Measurements from ENCODE around the gene WEE1.
A peak's percentile ranks its signal among the peaks of the same experiment; 100 is the strongest.

WEE1 gene

DNA sequence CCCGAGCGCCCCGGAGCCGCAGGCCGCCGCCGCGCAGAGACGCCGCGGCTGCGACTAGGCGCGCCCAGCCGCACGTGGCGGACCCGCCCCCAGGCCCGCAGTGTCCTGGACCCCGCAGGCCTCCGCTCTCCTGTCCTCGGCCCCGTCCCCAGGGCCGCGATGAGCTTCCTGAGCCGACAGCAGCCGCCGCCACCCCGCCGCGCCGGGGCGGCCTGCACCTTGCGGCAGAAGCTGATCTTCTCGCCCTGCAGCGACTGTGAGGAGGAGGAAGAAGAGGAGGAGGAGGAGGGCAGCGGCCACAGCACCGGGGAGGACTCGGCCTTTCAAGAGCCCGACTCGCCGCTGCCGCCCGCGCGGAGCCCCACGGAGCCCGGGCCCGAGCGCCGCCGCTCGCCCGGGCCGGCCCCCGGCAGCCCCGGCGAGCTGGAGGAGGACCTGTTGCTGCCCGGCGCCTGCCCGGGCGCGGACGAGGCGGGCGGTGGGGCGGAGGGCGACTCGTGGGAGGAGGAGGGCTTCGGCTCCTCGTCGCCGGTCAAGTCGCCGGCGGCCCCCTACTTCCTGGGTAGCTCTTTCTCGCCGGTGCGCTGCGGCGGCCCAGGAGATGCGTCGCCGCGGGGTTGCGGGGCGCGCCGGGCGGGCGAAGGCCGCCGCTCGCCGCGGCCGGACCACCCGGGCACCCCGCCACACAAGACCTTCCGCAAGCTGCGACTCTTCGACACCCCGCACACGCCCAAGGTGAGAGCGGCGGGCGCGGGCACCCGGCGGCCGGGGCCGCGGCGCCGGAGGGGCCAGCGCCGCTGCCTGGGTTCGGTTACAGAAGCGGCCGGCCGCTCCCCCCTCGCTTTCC, 528 bp downstream of the WEE1 start:
- no peak for DNase-seq (ENCODE audit: extremely low read depth, low read depth)
- no peak for TF ChIP-seq CTCF (IDR thresholded peaks at IDR 0.05; ENCODE audit: low read depth, low read length)

DNA sequence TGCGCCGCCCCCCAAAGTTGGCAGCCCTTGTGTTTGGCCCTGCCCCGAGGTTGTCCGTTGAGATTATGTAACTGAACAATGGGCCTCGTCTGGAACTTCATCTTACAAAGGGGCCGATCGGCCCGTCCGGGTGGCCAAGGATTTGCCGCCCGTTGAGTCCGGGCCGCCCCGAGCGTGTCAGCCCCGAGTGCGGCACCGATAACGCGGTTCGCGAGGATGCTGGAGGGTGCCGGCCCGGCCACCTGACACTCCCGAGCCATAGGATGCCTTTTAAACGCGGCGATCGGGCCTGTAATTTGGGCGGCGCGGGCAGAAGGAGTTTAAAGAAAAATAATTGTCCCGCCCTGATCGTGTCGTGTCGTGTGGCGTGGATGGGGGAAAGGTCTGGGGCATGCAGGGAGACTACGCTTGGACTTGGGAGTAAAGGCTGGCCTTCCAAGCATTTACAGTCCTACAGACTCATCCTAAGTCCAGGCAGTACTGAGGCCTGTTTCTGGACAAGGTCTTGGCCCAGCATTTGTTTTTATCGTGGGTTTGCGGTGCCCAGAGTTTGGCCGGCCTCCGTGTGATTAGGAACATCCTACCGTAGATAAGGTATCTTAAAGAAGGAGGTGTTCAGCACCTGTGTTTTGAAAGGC, 1.3 kb downstream of the WEE1 start:
- no peak for TF ChIP-seq CTCF (IDR thresholded peaks at IDR 0.05; ENCODE audit: low read depth, low read length)
- DNase-seq (ENCODE audit: extremely low read depth, low read depth): no peak

DNA sequence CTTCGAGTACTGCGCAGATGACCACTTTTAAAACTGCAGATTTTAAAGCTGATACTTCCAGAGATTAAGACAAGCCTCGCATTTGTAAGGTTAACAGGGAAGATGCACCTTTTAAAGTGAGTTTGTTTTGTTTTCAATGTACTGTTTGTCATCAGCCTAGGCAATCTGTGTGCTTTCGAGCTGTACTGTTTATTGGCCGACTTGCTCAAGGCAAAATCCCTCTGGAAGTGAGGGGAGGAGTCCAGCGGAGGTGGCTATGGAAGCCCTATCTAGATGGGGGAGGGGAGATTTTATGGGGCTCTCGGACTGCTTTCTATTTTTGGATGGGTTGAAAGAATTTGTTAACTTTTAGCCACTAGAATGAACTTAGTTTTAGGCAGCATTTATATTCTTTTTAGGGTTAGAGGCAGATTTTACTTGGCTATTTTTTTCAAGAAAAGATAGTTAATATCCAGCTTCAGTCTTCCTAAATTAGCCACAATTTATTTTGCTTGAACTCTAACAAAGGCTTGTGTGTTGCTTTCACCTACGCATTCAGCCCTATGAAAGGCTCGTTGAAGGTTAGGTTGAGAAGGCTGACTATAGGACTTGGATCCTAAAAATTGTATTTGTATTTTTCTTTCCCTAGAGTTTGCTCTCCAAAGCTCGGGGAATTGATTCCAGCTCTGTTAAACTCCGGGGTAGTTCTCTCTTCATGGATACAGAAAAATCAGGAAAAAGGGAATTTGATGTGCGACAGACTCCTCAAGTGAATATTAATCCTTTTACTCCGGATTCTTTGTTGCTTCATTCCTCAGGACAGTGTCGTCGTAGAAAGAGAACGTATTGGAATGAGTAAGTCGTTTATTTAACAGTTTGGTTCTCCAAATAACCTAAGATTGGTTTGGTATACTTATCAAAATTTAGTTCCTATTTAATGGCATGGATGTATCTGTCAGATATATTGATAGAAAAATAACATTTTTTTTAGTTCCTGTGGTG, 2.1 kb downstream of the WEE1 start:
- no peak for TF ChIP-seq CTCF (IDR thresholded peaks at IDR 0.05; ENCODE audit: low read depth, low read length)
- DNase-seq (ENCODE audit: extremely low read depth, low read depth): peak; percentile 74

- no peak for DNase-seq (ENCODE audit: extremely low read depth, low read depth)
- TF ChIP-seq CTCF (IDR thresholded peaks at IDR 0.05; ENCODE audit: low read depth, low read length): no peak
Measured at GRCh38 chr11:9576701-9577381, 3.4 kb downstream of the WEE1 start.

DNA sequence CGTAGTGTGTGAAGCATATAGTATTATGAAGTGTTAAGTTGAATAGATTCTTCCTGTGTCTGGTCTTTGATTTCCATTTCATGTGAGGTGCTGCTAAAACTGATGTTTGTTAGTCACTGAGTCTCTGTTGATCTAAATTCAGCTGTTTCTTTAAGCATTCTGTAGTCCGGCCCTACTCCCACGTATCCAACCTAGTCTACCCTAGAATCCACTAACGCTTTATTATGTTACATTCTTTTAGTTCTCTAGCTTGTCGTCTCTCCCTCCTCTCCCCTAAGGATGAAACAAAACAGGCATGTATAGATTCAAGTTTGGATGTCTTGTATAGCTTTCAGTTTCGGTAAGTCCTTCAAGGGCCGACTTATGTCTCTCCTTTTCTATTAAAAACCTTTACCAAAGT, 4.1 kb downstream of the WEE1 start:
- TF ChIP-seq CTCF (IDR thresholded peaks at IDR 0.05; ENCODE audit: low read depth, low read length): no peak
- DNase-seq (ENCODE audit: extremely low read depth, low read depth): no peak

DNA sequence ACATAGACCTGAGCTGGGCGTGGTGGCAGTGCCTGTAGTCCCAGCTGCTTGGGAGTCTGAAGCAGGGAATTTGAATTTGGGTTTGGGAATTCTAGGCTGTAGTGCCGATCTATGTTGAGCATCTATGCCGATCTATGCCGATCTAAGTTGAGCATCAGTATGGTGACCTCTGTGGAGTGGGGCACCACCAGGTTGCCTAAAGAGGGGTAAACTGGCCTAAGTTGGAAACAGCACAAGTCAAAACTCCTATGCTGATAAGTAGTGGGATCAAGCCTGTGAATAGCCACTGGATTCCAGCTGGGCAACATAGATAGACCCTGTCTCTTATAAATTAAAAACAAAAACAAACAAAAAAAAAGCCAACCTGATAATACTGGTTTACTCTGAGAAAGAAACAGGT, 7.4 kb downstream of the WEE1 start:
- DNase-seq (ENCODE audit: extremely low read depth, low read depth): no peak

More for the DNA sequence above, 7.4 kb downstream of the WEE1 start:
- no peak for TF ChIP-seq CTCF (IDR thresholded peaks at IDR 0.05; ENCODE audit: low read depth, low read length)

Measured in AG09319 (cell line).